Activated CD8-positive, alpha-beta memory T cell treated with anti-CD3 and anti-CD28 coated beads for 1 hour (primary cell): ENCODE data around the gene FALEC.
A peak's percentile ranks its signal among the peaks of the same experiment; 100 is the strongest.
"Not testable (repeated sequence)": the region's sequence is repeated elsewhere in the genome, so short reads cannot be mapped to it uniquely, and the experiment has no call there.

Experiments used
- DNase-seq, 2 donors: peaks; one replicate each; pipeline ENCODE4 v3.0.0-alpha.2; 2020; ENCODE audit warnings: low read depth in 1 of 2; ENCODE audit errors: extremely low read depth in 1 of 2

FALEC gene

DNA sequence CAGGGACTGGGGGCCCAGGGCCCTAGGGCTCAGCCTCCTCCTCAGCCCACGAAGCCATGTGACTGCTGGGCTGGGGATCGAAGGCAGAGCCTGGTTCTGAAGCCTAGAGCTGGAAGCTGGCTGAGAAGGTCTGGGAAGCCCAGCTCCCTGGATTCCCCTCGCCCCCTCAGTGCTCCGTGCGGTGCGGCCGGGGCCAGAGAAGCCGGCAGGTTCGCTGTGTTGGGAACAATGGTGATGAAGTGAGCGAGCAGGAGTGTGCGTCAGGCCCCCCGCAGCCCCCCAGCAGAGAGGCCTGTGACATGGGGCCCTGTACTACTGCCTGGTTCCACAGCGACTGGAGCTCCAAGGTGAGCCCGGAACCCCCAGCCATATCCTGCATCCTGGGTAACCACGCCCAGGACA lies 42.8 kb downstream of the FALEC start:
- DNase-seq, result no peak

- no peak for DNase-seq
Observed at GRCh38 chr1:150558761-150559655, 43.5 kb downstream of the FALEC start.

DNA sequence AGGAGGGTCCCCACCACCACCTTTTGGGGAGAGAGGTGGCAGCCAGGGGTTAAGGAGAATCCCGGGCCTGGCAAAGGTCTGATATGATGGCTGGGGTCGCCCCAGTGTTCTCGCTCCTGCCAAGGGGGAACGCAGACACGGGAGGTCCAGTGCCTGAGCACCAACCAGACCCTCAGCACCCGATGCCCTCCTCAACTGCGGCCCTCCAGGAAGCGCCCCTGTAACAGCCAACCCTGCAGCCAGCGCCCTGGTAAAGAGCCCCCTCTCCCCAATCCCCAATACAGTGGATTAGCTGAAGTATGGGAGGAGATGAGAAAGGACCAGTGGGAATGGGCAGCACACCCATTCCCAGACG lies 44.1 kb downstream of the FALEC start:
- DNase-seq, result no peak

- DNase-seq, result peak in 1 of 2 donors; percentile 57
Observed at GRCh38 chr1:150560011-150560438, 44.5 kb downstream of the FALEC start.

DNA sequence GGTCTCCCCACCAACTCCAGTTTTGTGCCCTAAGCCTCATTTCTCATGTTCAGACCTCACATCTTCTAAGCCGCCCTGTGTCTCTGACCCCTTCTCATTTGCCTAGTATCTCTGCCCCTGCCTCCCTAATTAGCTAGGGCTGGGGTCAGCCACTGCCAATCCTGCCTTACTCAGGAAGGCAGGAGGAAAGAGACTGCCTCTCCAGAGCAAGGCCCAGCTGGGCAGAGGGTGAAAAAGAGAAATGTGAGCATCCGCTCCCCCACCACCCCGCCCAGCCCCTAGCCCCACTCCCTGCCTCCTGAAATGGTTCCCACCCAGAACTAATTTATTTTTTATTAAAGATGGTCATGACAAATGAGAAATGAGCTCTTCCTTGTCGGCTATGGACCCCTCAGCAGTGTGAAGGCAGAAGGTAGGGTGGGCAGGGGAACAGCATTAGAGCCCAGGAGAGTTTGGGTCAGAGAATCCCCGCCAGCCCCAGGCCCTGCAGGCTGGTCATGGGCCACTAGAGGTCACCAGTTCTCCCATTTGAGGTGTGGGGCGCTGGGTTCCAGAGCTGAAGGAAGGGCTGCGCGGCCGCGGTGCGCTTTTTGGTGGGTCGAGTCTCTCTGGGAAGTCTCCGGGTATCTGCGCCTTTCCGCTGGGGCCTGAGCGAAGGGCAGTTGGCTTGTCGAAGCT lies 45.2 kb downstream of the FALEC start:
- DNase-seq, result peak in 1 of 2 donors; percentile 72

GRCh38 chr1:150561254-150561973 lies 45.9 kb downstream of the FALEC start:
- DNase-seq, result no peak

GRCh38 chr1:150561974-150562445 lies 46.5 kb downstream of the FALEC start:
- DNase-seq, result peak; percentile 63 to 71

GRCh38 chr1:150562446-150563339 lies 47.1 kb downstream of the FALEC start:
- DNase-seq, result no peak

GRCh38 chr1:150563340-150564038 lies 47.9 kb downstream of the FALEC start:
- no peak for DNase-seq

GRCh38 chr1:150564051-150564991 lies 48.8 kb downstream of the FALEC start:
- no peak for DNase-seq

DNA sequence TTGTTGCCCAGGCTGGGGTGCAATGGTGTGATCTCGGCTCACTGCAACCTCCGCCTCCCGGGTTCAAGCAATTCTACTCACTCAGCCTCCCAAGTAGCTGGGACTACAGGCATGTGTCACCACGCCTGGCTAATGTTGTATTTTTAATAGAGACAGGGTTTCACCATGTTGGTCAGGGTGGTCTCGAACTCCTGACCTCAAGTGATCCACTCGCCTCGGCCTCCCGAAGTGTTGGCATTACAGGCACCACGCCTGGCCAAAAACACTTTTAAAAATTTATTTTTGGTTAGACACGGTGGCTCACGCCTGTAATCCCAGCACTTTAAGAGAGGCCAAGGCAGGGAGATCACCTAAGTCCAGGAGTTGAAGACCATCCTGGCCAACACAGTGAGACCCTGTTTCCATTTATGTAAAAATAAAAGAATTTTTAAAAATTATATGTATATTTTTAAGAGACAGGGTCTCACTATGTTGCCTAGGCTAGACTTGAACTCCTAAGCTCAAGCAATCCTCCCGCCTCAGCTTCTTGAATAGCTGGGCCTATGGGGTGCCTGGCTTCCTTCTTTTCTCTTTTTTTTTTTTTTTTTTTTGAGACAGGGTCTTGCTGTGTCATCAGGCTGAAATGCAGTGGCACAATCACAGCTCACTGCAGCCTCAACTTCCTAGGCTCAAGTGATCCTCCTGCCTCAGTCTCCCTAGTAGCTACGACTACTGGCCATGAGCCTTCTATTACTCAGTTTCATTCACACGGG lies 49.9 kb downstream of the FALEC start:
- not testable (repeated sequence) for DNase-seq

DNA sequence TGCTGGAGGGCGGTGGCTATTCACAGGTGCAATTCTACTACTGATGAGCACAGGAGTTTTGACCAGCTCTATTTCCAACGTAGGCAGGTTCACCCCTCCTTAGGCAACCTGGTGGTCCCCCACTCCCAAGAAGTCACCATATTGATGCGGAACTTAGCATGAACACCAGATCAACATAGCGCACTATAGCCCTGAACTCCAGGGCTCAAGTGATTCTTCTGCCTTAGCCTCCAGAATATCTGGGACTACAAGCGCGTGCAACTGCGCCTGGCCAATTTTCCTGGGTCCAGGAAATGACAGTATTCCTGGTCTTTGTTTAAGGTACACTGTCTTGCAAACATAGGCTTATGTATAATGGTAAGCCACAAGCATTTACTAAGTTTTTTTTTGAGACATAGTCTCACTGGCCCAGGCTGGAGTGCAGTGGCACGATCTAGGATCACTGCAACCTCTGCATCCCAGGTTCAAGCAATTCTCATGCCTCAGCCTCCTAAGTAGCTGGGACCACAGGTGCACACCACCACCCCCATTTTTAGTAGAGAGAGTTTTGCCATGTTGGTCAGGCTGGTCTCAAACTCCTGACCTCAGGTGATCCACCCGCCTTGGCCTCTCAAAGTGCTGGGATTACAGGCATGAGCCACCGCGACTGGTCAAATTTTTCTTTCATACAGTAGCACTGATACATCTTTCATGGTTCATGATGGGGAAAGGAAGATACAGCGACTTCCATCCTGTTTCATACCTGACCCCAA lies 51.2 kb downstream of the FALEC start:
- DNase-seq, result no peak

DNA sequence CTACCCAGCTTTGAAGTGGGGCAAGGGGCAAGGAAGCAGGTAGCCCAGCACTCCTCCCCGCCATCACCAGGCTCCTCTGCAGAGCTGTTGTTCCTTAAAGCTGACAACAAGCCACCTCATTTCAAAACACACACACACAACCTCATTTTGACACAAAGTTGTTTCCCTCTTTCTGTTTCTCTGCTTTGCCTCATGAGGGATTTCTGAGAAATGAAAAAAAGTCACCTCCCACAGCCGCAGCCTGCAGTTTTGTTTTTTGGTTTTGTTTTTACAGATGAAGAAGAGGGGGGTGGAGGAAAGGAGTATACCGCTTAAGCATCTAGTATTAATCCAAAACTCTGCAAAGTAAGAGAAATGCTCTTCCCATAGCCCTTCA lies 51.8 kb downstream of the FALEC start:
- DNase-seq, result no peak

- no peak for DNase-seq
Observed at GRCh38 chr1:150567717-150568593, 52.4 kb downstream of the FALEC start.

- no peak for DNase-seq
Observed at GRCh38 chr1:150568594-150568966, 53.0 kb downstream of the FALEC start.

- no peak for DNase-seq
Observed at GRCh38 chr1:150572918-150573647, 57.5 kb downstream of the FALEC start.
